ENCODE results near the gene JMJD1C.

DNA sequence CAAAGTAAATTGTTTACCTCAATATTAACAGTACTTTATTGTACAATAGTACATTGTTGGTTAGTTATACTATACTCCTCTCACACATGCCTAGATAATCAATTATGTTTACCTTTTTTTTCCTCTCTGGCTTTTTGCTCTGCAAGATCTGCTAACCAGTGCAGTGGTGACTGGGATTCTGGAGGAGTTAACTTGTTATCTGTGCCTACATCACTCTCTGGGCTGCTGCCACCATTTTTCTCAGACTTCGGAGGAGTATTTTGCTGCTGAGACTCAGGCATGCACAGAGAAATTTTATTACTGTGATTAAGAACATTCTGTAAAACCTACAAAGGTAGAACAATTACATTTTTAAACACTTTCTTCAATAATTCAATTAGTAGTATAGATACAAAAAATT, 273.0 kb downstream of the JMJD1C start:
- TF ChIP-seq, protein P1, sequence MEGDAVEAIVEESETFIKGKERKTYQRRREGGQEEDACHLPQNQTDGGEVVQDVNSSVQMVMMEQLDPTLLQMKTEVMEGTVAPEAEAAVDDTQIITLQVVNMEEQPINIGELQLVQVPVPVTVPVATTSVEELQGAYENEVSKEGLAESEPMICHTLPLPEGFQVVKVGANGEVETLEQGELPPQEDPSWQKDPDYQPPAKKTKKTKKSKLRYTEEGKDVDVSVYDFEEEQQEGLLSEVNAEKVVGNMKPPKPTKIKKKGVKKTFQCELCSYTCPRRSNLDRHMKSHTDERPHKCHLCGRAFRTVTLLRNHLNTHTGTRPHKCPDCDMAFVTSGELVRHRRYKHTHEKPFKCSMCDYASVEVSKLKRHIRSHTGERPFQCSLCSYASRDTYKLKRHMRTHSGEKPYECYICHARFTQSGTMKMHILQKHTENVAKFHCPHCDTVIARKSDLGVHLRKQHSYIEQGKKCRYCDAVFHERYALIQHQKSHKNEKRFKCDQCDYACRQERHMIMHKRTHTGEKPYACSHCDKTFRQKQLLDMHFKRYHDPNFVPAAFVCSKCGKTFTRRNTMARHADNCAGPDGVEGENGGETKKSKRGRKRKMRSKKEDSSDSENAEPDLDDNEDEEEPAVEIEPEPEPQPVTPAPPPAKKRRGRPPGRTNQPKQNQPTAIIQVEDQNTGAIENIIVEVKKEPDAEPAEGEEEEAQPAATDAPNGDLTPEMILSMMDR (IDR thresholded peaks at IDR 0.05; ENCODE audit: low read length) = no peak
- no peak for TF ChIP-seq EZH2 (optimal IDR thresholded peaks at IDR 0.05; ENCODE audit: low read depth, low read length)

Data from MM.1S (cell line).